Muscle of leg (tissue), 11 donors: ENCODE measurements around the gene GRID1. TPM values are rescaled to one million over a fixed set of nuclear protein-coding genes. Genes with fewer than 3 reads are reported as not detected.

Source experiments
- DNase-seq: peaks from one replicate; pipeline ENCODE4 v3.0.0; 2013
- H3K27ac ChIP-seq: one replicate; pipeline ENCODE4 v1.5.1; 2013; ENCODE audit warnings: mild to moderate bottlenecking, low read length, control low read depth
- H3K27me3 ChIP-seq: one replicate; pipeline ENCODE4 v1.6.1; 2013; ENCODE audit warnings: low read length; ENCODE audit not compliant: control insufficient read depth, insufficient read depth
- H3K36me3 ChIP-seq: one replicate; pipeline ENCODE4 v1.6.1; 2013; ENCODE audit warnings: low read length; ENCODE audit not compliant: control insufficient read depth, insufficient read depth
- H3K4me1 ChIP-seq: one replicate; pipeline ENCODE4 v1.6.1; 2013; ENCODE audit warnings: low read length; ENCODE audit not compliant: control insufficient read depth, insufficient read depth
- H3K4me3 ChIP-seq: one replicate; pipeline ENCODE4 v1.5.1; 2013; ENCODE audit warnings: low read length, control low read depth
- H3K9me3 ChIP-seq: replicated peaks from 2 replicates; pipeline ENCODE4 v1.6.1; 2013; ENCODE audit warnings: low read depth, low read length; ENCODE audit not compliant: control insufficient read depth
- WGBS: methylation state at CpG from one replicate; pipeline ENCODE4 v1.1.5; 2013; ENCODE audit warnings: missing lambda C conversion rate; ENCODE audit not compliant: insufficient coverage; 5-methylcytosine and 5-hydroxymethylcytosine counted together
- polyA plus RNA-seq, 8 donors: library from polyadenylated mRNA; unstranded; fragments of 120-200 nt; gene quantifications; one replicate each; pipeline versions ENCODE4 v1.2.1 to v1.2.3, GENCODE V29; 2013; ENCODE audit warnings: inconsistent platforms in 1 of 8, low replicate concordance in 1 of 8; ENCODE audit not compliant: insufficient read length in 8 of 8, insufficient read depth in 1 of 8
- total RNA-seq: library from RNA; stranded (reverse); fragments of 120-200 nt; gene quantifications from one replicate; pipeline ENCODE4 v1.2.4, GENCODE V29; 2013

Gene GRID1
- total and polyA plus RNA-seq, 9 donors = 2.4 to 6.1 (median 3.1) TPM

DNA sequence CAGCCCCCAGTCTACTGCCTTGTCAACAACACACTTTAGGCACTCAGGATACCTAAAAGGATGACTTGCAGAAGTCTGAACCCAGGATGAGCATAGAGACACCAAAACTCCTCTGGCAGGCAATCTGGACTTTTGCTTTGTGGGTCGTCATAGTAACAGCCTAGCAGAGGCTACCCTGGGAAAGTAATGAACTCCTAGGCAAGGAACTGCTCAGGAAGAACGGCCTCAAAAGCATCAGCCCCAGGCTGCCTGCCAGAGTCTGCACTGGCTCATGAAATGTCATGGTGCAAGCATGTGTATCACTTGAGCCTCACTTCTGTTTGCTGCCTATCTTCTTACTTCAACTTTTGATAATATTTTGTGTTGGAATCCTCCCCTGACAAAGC, 715.1 kb downstream of the GRID1 start:
- Histone ChIP-seq H3K27me3 (no peaks in the 10 kb centered on the region), H3K9me3 (no peaks in the 10 kb centered on the region), H3K27ac (no peak overlapping the region), H3K4me3 (no peak overlapping the region), H3K36me3 (no peaks in the 10 kb centered on the region), H3K4me1 (peaks cover 40% of the 10 kb centered on the region)
- peak; percentile 91 for DNase-seq
- 0% methylated on average over 1 of the region's 2 CpGs for WGBS

DNA sequence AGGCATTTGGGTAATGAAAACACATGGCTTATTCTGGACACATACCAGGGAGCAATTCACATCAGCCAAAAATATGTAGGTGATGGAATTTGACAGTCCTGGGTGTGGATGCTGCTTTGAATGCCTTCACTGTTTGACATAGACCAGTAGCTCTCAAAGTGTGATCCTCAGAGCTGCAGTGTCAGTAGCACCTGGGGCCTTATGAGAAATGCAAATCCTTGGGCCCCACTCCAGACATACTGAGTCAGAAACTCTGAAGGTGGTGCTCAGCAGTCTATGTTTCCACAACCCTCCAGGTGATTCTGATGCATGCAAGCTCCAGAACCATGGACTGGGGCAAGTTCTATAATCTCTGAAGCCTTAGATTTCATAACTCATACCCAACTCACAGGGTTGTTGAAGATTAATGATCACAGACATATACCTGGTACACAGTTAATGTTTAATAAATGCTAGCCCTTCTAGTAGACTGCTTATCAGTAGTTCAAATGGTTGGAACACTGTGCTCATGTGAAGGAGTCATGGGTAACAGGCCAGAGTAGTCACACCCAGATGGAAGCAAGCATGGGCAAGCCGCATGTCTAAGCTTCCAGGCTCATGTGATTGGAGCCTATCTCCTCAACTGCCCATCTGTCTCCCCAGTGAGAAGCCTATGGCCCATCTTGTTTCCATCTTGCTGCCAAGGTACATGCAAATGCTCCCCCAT, 715.7 kb downstream of the GRID1 start:
- Histone ChIP-seq H3K27ac (no peak overlapping the region), H3K36me3 (no peaks in the 10 kb centered on the region), H3K9me3 (no peaks in the 10 kb centered on the region), H3K4me3 (no peak overlapping the region), H3K27me3 (no peaks in the 10 kb centered on the region), H3K4me1 (peaks cover 44% of the 10 kb centered on the region)
- DNase-seq = no peak
- WGBS = 100% methylated on average over 1 of the region's 1 CpG

DNA sequence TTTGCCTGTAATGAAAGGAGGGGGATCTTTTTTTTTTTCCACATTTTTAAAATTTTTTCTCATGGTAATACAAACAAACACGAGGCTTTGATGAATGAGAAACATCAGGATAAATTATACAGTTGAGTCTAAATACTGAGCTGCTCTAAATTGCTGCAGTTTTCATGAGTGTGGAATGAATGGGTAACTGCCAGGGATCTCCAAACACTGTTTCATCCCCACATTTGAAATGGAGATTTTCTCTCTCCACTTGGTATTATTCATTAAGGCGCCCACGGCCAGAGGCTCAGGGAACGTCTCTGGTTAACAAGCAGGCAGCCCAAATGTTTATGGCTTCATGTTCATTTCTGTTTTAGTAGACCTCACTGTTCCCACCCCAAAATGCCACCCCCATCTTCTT, 717.1 kb downstream of the GRID1 start:
- peak; percentile 46 for DNase-seq
- WGBS = 49% methylated on average over 3 of the region's 4 CpGs
- peaks cover 43% of the 10 kb centered on the region for H3K4me1 ChIP-seq
- H3K36me3 ChIP-seq = no peaks in the 10 kb centered on the region
- no peaks in the 10 kb centered on the region for H3K9me3 ChIP-seq
- H3K4me3 ChIP-seq = no peak overlapping the region
- H3K27me3 ChIP-seq = no peaks in the 10 kb centered on the region
- no peak overlapping the region for H3K27ac ChIP-seq

DNA sequence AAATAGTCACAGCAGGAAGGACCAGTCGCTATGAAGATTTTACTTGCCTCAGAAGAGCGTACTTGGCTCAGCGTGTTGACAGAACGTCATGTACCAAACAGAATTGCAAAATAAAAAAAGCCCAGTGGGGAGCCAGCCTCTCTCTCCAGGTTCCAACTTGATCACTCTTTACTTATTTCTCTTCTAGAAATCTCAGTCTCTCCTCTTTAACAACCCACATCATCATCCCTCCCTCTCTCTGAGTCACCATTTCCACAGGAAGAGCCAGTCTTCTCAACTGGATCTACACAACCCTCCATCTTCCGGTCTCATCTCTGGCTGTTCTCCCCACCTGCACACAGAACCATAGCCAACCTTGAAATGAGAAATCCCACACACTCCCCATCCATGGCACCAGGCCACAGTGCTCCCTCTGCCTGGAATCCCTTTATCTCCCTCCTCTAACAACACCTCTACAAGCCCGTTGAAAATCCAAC, 718.3 kb downstream of the GRID1 start:
- 53% methylated on average over 6 of the region's 6 CpGs for WGBS
- DNase-seq = peak; percentile 95
- H3K36me3 ChIP-seq = no peaks in the 10 kb centered on the region
- no peaks in the 10 kb centered on the region for H3K9me3 ChIP-seq
- peaks cover 43% of the 10 kb centered on the region for H3K4me1 ChIP-seq
- no peak overlapping the region for H3K4me3 ChIP-seq
- H3K27me3 ChIP-seq = no peaks in the 10 kb centered on the region
- H3K27ac ChIP-seq = peak overlapping the region; percentile 80

DNA sequence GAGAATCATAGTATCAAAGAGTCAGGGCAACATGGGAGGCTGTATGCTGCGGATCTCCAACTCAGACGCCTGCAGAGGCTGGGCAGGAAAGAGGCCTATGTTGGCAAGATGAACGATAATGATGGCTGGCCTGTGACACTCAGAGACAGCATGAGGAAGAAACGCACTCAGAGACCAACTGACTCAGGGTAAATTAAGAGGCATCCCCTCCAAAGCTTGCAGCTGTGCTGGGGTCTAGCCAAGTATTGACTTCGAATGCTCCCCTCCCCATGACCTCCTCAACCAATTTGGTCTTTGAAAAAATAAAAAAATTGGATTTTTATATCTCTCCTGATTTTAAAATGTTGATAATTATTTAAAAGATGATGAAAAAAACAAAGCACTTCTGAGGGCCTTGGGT, 718.9 kb downstream of the GRID1 start:
- H3K36me3 ChIP-seq = no peaks in the 10 kb centered on the region
- peaks cover 43% of the 10 kb centered on the region for H3K4me1 ChIP-seq
- no peak overlapping the region for H3K4me3 ChIP-seq
- H3K27me3 ChIP-seq = no peaks in the 10 kb centered on the region
- DNase-seq = peak; percentile 85
- peak overlapping the region; percentile 80 for H3K27ac ChIP-seq
- WGBS = 27% methylated on average over 3 of the region's 5 CpGs
- no peaks in the 10 kb centered on the region for H3K9me3 ChIP-seq

DNA sequence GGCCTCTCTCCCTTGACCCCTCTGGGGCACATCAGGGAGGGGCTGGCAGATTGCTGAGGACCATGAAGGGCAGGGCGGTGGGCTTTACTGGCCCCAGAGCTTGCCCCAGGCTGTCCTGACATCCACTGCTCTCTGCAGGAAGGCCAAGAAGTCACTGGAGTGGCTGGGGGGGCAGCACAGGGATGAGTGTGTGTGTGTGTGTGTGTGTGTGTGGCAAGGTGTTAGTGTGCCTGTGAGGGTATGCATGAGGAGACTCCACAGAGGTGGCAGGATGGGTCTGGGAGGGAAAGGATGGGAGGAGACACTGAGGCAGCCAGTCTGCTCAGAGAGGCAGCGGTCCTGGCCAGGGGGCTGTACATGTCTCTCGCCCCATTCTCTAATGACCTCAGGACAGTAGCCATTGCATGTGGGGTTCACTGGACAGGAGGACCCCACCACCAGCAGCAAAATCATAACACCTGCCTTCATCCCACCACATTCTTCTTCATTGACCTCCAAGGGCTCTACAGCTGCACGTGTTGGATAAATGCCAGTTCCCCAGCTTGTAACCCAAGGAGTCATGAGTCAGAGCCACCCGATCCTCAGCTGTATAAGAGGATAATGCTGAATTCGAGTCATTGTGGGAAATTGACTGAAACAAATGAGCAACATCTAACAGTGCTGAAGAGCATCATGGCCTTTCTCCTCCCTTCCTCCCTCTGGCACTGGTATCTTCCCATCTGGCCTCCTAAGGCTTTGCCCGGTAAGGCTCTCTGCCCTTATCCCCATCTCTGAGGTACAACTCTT, 720.5 kb downstream of the GRID1 start:
- Histone ChIP-seq H3K9me3 (no peaks in the 10 kb centered on the region), H3K27me3 (no peaks in the 10 kb centered on the region), H3K36me3 (no peaks in the 10 kb centered on the region), H3K27ac (peak overlapping the region; percentile 38), H3K4me3 (no peak overlapping the region), H3K4me1 (peaks cover 39% of the 10 kb centered on the region)
- DNase-seq = peak; percentile 80
- 58% methylated on average over 2 of the region's 7 CpGs for WGBS

DNA sequence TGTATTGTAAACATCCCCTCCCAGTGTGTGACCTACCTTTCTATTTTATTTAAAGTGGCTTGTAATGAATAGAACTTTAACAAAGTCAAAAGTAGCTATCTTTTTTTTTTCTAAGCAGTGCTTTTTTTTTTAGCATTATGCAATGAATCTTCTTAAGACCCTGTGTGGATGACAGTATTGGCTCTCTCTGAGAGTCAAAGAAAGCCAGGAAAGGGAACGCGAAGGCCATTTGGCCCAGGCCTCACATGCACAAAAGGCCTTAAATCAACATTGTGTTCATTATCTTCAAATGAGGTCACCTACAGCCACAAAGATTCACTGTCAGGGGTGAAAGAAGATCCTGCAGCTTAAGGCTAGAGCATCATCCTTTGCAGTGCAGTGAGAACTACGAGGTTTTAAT, 721.5 kb downstream of the GRID1 start:
- no CpG with 5 or more reads among the region's 3 CpGs for WGBS
- Histone ChIP-seq H3K27me3 (no peaks in the 10 kb centered on the region), H3K27ac (no peak overlapping the region), H3K9me3 (no peaks in the 10 kb centered on the region), H3K4me1 (peaks cover 37% of the 10 kb centered on the region), H3K36me3 (no peaks in the 10 kb centered on the region), H3K4me3 (no peak overlapping the region)
- DNase-seq = peak; percentile 81

DNA sequence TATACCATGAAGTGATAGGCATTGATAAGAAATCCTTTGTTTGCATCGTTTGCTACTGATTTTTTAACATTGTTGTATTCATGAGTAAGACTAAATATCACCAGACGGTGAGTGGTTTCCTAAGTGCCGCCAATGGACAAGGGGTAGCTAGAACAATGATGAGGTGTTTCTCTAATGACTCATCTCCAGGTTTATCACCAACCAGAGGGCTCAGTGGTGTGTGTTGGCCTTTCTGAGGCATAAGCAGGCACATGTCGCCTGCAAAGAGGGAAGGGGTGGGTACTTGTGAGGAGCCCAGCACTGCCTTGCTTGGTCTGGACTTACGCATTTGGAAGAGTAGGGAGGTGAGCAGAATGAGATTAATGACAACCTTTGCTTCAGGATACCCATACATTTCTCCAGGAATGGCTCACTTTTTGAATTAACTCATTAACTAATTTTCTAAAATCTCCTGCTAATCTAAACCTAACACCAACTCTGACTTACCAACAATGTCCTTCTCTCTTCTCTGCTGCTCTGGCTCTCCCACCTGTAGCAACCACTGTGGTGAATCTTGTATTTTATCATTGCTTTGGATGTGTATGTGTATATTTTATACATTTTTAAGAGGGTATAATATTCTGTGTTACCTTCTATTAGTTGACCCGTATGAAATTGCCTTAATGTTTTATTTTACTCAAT, 722.6 kb downstream of the GRID1 start:
- DNase-seq = no peak
- Histone ChIP-seq H3K4me1 (peaks cover 29% of the 10 kb centered on the region), H3K9me3 (no peaks in the 10 kb centered on the region), H3K27ac (no peak overlapping the region), H3K27me3 (no peaks in the 10 kb centered on the region), H3K36me3 (no peaks in the 10 kb centered on the region), H3K4me3 (no peak overlapping the region)
- no CpG with 5 or more reads among the region's 6 CpGs for WGBS

DNA sequence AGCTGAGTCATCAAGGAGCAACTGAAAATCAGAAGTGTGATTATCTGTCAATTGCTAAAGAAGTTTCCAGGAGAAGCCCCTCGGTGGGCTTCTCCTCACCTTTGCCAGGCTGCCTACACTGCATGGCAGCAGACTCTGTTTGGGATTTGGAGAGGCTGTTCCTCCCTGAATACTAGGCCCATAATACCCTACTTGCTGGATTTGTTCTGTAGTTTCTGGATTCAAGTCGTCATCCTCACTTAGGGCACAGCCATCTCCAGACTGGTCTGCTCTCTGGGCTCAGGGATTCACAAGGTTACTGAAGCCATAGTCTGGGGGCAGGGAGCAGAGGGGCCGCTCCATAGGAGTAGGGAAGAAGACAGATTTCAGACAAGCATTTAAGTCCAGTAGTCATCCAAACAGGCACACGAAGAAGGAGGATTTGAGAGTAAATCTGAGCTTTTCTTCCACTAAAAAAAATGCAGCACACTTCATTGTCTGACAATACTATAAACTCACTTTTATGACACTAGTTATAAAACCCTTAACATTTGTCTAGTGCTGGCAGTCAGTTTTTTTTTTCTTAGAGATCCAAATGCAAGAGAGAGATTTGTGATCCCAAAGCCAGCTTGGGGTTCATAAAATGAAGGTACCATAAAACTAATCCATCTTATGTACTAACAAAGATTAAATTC, 723.3 kb downstream of the GRID1 start:
- H3K36me3 ChIP-seq = no peaks in the 10 kb centered on the region
- DNase-seq = no peak
- no peaks in the 10 kb centered on the region for H3K9me3 ChIP-seq
- no peak overlapping the region for H3K4me3 ChIP-seq
- no peaks in the 10 kb centered on the region for H3K27me3 ChIP-seq
- H3K4me1 ChIP-seq = peaks cover 24% of the 10 kb centered on the region
- H3K27ac ChIP-seq = no peak overlapping the region
- WGBS = no CpG with 5 or more reads among the region's 4 CpGs
